Right lobe of liver (tissue), 6 donors: ENCODE data around the gene CNTN3. TPM values are rescaled to one million over a fixed set of nuclear protein-coding genes. Genes with fewer than 3 reads are reported as not detected.

Experiments used
- ATAC-seq, 4 donors: fragments of 200-7000 bp; cut with Tn5 transposase; one replicate each; pipeline ENCODE4 v1.9.1; 2020; ENCODE audit warnings: mild to moderate bottlenecking in 4 of 4, moderate library complexity in 4 of 4
- DNase-seq, 3 donors: peaks; one replicate each; pipeline ENCODE4 v3.0.0-alpha.2; 2020
- H3K27ac ChIP-seq, 3 donors: fragments of 200-600 bp; one replicate each; pipeline ENCODE4 v1.8.0; 2022
- H3K27me3 ChIP-seq, 2 donors: fragments of 200-600 bp; one replicate each; pipeline ENCODE4 v1.8.0; 2022
- H3K36me3 ChIP-seq, 4 donors: fragments of 200-600 bp; sonication (generic) in 1 of 4; one replicate each; pipeline versions ENCODE4 v1.5.1 to v1.8.0; 2017 to 2022; ENCODE audit warnings: control low read depth in 1 of 4
- H3K4me1 ChIP-seq, 4 donors: fragments of 200-600 bp; sonication (generic) in 1 of 4; one replicate each; pipeline versions ENCODE4 v1.5.1 to v1.8.0; 2017 to 2022; ENCODE audit warnings: control low read depth in 1 of 4
- H3K4me3 ChIP-seq, 3 donors: fragments of 200-600 bp; one replicate each; pipeline ENCODE4 v1.8.0; 2022
- H3K9me3 ChIP-seq, 4 donors: fragments of 200-600 bp; sonication (generic) in 1 of 4; one replicate each; pipeline versions ENCODE4 v1.5.1 to v1.8.0; 2017 to 2022; ENCODE audit warnings: control low read depth in 1 of 4
- POLR2A ChIP-seq: fragments of 450-650 bp; IDR thresholded peaks from one replicate; pipeline ENCODE4 v1.6.1; 2017; ENCODE audit warnings: antibody characterized with exemption, mild to moderate bottlenecking
- WGBS: methylation state at CpG from one replicate; pipeline ENCODE4 v1.1.6; 2018; ENCODE audit warnings: low coverage, low lambda C conversion rate; ENCODE audit not compliant: insufficient coverage; ENCODE audit errors: missing lambda C conversion rate; 5-methylcytosine and 5-hydroxymethylcytosine counted together
- intact Hi-C, 2 donors: fragments of 100-400 bp; cut with DNase I; formaldehyde crosslinking; loops; one replicate each; pipeline versions ENCODE4 v1.11.2 to v1.14.1; 2022
- total RNA-seq, 6 experiments: library from RNA; depleted of rRNA in 2 of 6; stranded (reverse); fragments of >200 nt in 2 of 6; fragmentation: NEBNext Ultra II Directional in 3 of 6; extraction: Animal tissue kit (Norgen Biotek cat#: 25700) in 3 of 6; gene quantifications; one replicate each; pipeline versions ENCODE4 v1.1.0 to v1.2.4, GENCODE V29; 2016 to 2023
- TF ChIP-seq, protein P1 (sequence below), 4 donors: fragments of 200-600 bp in 3 of 4; fragments of 450-650 bp in 1 of 4; IDR thresholded peaks; one replicate each; pipeline versions ENCODE4 v1.5.1 to v1.8.0; 2016 to 2022; ENCODE audit warnings: antibody characterized with exemption in 4 of 4, mild to moderate bottlenecking in 2 of 4
- donor health status: DM: no; HTN: yes; CAD: no.
- donor health status: DM: no; HTN: no; CAD: no.
- donor health status: DM: no; HTN: no; CAD: no.
- donor health status: DM: no; HTN: yes; CAD: no.
- donor health status: DM: no; HTN: yes; CAD: no.

CNTN3 gene
- total RNA-seq, 6 experiments from 2014 or later = 2.3 to 6.2 (median 4.3) TPM

DNA sequence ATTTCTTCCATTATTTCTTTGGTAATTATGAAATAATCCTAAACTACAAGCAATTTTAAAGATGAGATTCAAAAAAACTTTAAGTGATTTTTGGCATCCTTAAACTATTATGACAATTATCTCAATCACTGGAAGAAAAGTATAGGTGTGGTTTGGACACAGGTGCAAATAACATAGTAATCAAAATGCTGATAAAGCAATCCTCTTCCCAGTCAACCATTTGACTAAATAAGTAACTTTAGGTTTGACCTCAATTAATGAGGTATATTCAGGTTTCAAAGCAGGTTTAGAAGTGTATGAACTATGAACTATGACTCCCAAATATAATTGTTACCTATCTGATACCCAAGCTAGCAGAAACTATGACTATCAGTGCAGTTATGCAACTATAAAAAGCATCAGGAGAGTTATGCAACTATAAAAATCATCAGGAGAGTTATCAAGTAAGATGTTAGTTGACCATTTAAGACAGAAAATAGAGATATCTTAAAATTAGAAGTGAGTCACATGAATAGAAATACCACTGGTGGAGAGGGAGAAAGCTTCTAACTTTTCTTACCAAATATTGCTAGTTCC lies 8.9 kb upstream of the CNTN3 start:
- intact Hi-C loops = no loop called here

DNA sequence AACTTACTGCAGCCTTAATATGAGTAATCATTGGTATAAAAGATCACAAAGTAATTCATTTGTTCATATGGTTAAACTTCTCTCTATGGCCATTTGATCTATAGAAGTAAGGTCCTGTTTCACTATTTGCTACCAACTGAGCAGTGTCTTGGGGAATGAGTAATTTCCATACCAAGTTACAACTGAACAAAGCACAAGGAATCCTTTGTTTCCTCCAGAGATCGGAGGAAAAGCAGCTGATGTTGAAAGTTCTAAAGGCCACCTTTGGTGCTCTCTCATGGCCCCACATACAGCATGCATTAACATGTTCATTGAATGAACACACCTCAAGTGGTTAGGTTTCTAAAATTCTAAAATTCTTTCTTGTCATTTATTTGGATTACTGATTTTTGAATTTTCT lies 7.1 kb upstream of the CNTN3 start:
- ATAC-seq (no peak), DNase-seq (no peak)
- no peak for TF ChIP-seq POLR2A
- TF ChIP-seq, protein P1, sequence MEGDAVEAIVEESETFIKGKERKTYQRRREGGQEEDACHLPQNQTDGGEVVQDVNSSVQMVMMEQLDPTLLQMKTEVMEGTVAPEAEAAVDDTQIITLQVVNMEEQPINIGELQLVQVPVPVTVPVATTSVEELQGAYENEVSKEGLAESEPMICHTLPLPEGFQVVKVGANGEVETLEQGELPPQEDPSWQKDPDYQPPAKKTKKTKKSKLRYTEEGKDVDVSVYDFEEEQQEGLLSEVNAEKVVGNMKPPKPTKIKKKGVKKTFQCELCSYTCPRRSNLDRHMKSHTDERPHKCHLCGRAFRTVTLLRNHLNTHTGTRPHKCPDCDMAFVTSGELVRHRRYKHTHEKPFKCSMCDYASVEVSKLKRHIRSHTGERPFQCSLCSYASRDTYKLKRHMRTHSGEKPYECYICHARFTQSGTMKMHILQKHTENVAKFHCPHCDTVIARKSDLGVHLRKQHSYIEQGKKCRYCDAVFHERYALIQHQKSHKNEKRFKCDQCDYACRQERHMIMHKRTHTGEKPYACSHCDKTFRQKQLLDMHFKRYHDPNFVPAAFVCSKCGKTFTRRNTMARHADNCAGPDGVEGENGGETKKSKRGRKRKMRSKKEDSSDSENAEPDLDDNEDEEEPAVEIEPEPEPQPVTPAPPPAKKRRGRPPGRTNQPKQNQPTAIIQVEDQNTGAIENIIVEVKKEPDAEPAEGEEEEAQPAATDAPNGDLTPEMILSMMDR (IDR thresholded peaks at IDR 0.05) = no peak
- no peaks in the 10 kb centered on the region for H3K4me1 ChIP-seq
- H3K27ac ChIP-seq = no peak overlapping the region
- no peaks in the 10 kb centered on the region for H3K9me3 ChIP-seq
- no peaks in the 10 kb centered on the region for H3K27me3 ChIP-seq
- intact Hi-C loops = no loop called here
- 83% methylated on average over 1 of the region's 1 CpG for WGBS
- no peak overlapping the region for H3K4me3 ChIP-seq
- no peaks in the 10 kb centered on the region for H3K36me3 ChIP-seq

More for the DNA sequence above, 8.9 kb upstream of the CNTN3 start:
- ATAC-seq = no peak
- Histone ChIP-seq H3K4me3 (no peak overlapping the region), H3K9me3 (no peaks in the 10 kb centered on the region), H3K27ac (no peak overlapping the region), H3K36me3 (no peaks in the 10 kb centered on the region), H3K27me3 (no peaks in the 10 kb centered on the region), H3K4me1 (no peaks in the 10 kb centered on the region)
- no peak for TF ChIP-seq POLR2A
- TF ChIP-seq, protein P1 (IDR thresholded peaks at IDR 0.05) = no peak
- DNase-seq = no peak

DNA sequence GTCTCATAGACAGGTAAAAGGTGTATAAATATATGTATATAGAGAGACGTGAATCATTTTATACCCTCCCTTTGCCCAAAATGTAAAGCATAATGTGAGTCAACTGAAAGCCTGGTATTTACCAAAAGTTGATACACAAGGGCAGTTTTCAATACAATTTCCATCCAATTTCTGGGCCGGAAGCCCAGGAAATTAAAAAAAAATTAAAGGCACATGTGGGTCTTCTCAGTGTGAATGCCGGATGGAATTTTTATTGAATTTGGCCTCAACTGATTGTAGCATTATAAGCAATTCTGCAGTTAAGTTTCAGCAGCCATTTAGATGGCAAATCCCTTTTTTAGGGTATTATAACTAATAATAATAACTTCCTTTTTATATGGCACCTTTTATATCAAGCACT lies 3.3 kb upstream of the CNTN3 start:
- H3K27me3 ChIP-seq = no peaks in the 10 kb centered on the region
- no peaks in the 10 kb centered on the region for H3K4me1 ChIP-seq
- no peak for DNase-seq
- 62% methylated on average over 3 of the region's 3 CpGs for WGBS
- intact Hi-C loops = no loop called here
- ATAC-seq = no peak
- no peak overlapping the region for H3K4me3 ChIP-seq
- no peak overlapping the region for H3K27ac ChIP-seq
- TF ChIP-seq, protein P1 (IDR thresholded peaks at IDR 0.05) = no peak
- TF ChIP-seq POLR2A = no peak
- H3K36me3 ChIP-seq = no peaks in the 10 kb centered on the region
- no peaks in the 10 kb centered on the region for H3K9me3 ChIP-seq

DNA sequence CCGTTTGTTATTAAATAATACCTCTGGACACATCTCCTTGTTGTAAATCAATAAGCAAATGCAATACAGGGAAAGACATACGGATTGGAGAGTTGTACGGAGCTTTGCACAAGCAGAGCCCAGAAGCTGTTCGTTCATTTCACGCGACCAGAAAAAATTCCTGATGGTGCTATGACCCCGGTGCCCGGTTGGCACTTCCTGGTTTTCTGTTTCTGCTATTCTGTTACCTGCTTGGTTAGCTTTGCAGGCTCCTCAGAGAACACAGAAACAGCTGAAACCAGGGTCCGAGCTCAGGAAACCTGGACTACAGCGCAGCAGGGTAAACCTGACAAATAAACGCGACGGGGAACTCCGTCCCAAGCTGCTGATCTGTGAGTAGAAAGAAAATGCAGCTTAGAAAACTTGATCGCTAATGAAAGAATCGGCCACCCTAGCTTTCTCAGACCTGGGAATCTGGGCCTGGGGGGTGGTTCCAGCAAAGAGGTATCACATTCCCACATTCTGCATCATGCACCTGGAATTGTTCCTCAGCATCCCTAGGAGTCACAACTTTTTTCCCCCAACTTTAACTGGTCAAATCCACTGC lies 845 bp downstream of the CNTN3 start:
- no peaks in the 10 kb centered on the region for H3K36me3 ChIP-seq
- ATAC-seq (peak; percentile 49 to 71 (median 64)), DNase-seq (peak in 2 of 3 donors; percentile 23 to 52)
- no peaks in the 10 kb centered on the region for H3K4me1 ChIP-seq
- 6% methylated on average over 16 of the region's 16 CpGs for WGBS
- no peaks in the 10 kb centered on the region for H3K27me3 ChIP-seq
- peak overlapping the region; percentile 37 to 55 (median 51) for H3K4me3 ChIP-seq
- no peaks in the 10 kb centered on the region for H3K9me3 ChIP-seq
- H3K27ac ChIP-seq = peak overlapping the region in 2 of 3 donors; percentile 24 to 33
- TF ChIP-seq, protein P1 (IDR thresholded peaks at IDR 0.05) = no peak
- no peak for TF ChIP-seq POLR2A
- intact Hi-C loops = no loop called here
